HL-60 (cell line): ENCODE results near the gene HECTD4.

ENCODE experiments used
- CTCF ChIP-seq: IDR thresholded peaks from one replicate; pipeline ENCODE4 v1.5.1; 2011; ENCODE audit warnings: low read length, control low read depth, inconsistent platforms; ENCODE audit not compliant: insufficient read depth
- GABPA ChIP-seq: IDR thresholded peaks from 2 replicates; pipeline ENCODE4 v1.6.1; 2012; ENCODE audit warnings: low read depth
- POLR2AphosphoS5 ChIP-seq: IDR thresholded peaks from 2 replicates; pipeline ENCODE4 v1.6.1; 2012; ENCODE audit warnings: low read depth
- REST ChIP-seq: IDR thresholded peaks from 2 replicates; pipeline ENCODE4 v1.6.1; 2012; ENCODE audit warnings: low read depth; ENCODE audit not compliant: insufficient replicate concordance
- SPI1 ChIP-seq: IDR thresholded peaks from 2 replicates; pipeline ENCODE4 v1.6.1; 2012; ENCODE audit warnings: low read depth, mild to moderate bottlenecking, borderline replicate concordance

DNA sequence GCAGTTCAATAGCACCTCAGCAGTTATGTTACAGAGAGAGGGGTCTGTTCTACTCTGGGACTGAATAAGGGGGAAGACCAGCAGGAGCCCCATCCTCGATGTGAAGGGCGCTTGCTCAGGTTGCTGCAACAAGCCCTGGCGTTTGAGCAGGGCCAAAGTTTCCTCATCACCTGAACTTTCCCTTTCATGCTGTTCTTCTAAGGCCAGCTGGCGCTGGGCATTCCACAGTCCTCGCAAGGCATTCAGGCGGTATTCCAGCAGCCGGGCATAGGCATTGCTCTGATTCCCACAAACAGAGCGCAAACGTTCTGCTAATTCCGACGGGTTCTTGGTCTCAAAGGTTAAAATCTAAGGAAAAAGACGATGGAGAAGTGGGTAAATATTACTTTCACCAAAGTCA is 62.8 kb downstream of the HECTD4 start:
- TF ChIP-seq CTCF (no peak), REST (no peak), POLR2AphosphoS5 (no peak), GABPA (no peak), SPI1 (no peak)
